Omental fat pad (tissue), 4 donors: ENCODE measurements around the gene SIK3. TPM values are rescaled to one million over a fixed set of nuclear protein-coding genes. Genes with fewer than 3 reads are reported as not detected.

Source experiments
- ATAC-seq: fragments of 150-250 bp; one replicate; pipeline ENCODE4 v1.9.1; 2016; ENCODE audit warnings: mild to moderate bottlenecking, moderate library complexity; ENCODE audit not compliant: low FRiP score
- DNase-seq: peaks from one replicate; pipeline ENCODE4 v3.0.0-alpha.2; 2019; ENCODE audit warnings: low spot score
- total RNA-seq, 4 donors: library from RNA; depleted of rRNA; stranded (reverse); fragments of >200 nt; gene quantifications; one replicate each; pipeline ENCODE4 v1.1.0, GENCODE V29; 2016
- TF ChIP-seq, protein P1 (sequence below), 3 donors: fragments of 450-650 bp; IDR thresholded peaks; one replicate each; pipeline ENCODE4 v1.5.1; 2016 to 2017; ENCODE audit warnings: antibody characterized with exemption in 3 of 3, mild to moderate bottlenecking in 3 of 3, moderate library complexity in 2 of 3

Gene SIK3
- total RNA-seq, 4 donors from 2014 or later = 31.2 to 54.6 (median 50.2) TPM

DNA sequence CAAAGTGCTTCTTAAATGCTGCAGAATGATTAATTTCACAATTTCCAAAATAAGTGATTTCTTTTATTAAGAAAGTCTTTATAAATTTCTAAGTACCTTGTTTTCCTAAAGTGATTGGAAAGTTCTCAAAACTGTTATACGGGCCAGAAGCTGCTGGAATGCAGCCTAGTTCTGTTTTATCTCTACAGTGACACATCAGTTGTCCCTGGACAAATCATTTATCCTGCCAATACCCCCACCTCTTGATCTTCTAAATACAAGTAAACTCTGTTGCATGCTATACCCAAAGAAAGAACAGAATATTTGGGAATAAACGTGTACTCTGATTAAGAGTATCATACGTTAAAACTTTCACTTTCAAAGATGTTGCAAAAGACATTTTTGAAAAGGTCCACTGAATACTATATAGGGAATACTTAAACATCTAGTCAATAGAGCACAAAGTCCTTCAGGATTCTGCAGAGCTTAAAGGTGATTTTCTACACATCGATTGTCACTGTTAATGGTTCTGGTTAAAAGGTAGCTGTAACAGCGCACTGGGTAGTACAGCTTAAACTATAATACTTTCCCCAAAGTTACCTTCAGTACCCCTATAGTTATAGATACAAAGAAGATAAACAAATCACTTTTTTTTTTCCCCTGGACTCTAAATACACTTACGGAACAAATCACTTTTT is 168.7 kb downstream of the SIK3 start:
- no peak for ATAC-seq
- TF ChIP-seq, protein P1, sequence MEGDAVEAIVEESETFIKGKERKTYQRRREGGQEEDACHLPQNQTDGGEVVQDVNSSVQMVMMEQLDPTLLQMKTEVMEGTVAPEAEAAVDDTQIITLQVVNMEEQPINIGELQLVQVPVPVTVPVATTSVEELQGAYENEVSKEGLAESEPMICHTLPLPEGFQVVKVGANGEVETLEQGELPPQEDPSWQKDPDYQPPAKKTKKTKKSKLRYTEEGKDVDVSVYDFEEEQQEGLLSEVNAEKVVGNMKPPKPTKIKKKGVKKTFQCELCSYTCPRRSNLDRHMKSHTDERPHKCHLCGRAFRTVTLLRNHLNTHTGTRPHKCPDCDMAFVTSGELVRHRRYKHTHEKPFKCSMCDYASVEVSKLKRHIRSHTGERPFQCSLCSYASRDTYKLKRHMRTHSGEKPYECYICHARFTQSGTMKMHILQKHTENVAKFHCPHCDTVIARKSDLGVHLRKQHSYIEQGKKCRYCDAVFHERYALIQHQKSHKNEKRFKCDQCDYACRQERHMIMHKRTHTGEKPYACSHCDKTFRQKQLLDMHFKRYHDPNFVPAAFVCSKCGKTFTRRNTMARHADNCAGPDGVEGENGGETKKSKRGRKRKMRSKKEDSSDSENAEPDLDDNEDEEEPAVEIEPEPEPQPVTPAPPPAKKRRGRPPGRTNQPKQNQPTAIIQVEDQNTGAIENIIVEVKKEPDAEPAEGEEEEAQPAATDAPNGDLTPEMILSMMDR (IDR thresholded peaks at IDR 0.05) = no peak

GRCh38 chr11:116928845-116929244 is 169.4 kb downstream of the SIK3 start:
- ATAC-seq (no peak), DNase-seq (no peak)
- TF ChIP-seq, protein P1 (IDR thresholded peaks at IDR 0.05) = no peak

More for the DNA sequence above, 168.7 kb downstream of the SIK3 start:
- DNase-seq = no peak

- DNase-seq (no peak), ATAC-seq (no peak)
- TF ChIP-seq, protein P1 (IDR thresholded peaks at IDR 0.05) = no peak
These were observed 170.0 kb downstream of the SIK3 start for GRCh38 chr11:116928102-116928777.

DNA sequence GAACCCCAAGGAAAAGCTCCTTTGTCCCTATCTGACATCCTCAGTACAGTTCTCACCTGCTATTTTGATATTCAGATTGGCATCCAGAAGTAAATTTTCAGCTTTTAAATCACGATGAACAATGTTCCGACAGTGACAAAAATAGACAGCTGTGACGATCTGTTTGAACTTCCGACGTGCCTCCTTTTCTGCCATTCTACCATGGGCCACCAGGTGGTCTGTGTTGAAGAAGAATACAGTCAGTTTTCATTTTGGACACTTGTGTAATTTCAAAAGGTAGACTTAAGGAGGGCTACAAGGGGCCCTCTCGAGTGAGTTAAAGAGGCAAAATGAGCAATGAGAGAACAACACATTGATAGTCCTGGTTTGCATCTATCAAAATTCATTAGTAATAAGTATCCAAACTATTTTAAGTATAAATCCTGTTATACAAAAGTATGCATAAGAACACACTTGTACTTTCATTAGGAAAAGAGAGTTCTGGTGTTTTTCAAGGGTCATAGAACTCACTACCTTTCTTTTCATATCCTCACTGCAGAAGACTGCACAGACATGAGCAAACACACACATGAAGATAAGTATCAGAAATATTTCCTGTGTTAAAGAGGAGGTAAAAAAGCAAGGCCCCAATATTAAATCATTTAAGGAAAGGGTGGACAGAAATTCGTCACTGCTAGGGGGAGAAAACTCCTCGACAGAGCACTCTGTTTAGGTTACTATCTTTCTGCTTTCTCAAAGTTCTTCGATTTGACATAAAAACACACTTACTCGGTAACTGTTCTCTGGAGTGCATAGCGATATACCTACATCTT is 170.9 kb downstream of the SIK3 start:
- ATAC-seq = no peak
- DNase-seq = no peak
- TF ChIP-seq, protein P1 (IDR thresholded peaks at IDR 0.05) = peak in 1 of 3 donors; percentile 14

DNA sequence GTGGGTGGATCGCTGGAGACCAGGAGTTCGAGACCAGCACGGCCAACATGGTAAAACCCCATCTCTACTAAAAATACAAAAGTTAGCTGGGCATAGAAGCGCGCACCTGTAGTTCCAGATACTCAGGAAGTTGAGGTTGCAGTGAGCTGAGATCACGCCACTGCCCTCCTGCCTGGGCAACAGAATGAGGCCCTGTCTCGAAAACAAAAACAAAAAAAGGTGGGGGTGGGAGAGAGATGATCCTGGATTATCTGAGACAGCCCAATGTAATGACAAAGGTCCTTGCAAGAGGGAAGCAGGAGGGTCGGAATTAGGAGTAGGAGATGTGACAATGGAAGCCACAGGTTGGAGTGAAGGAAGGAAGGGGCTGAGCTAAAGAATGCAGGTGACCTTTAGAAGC is 173.2 kb downstream of the SIK3 start:
- no peak for ATAC-seq
- no peak for DNase-seq
- TF ChIP-seq, protein P1 (IDR thresholded peaks at IDR 0.05) = no peak

GRCh38 chr11:116918925-116919655 is 179.1 kb downstream of the SIK3 start:
- ATAC-seq = no peak
- DNase-seq = no peak
- TF ChIP-seq, protein P1 (IDR thresholded peaks at IDR 0.05) = no peak
